Stimulated activated CD8-positive, alpha-beta memory T cell treated with anti-CD3 and anti-CD28 coated beads, Interleukin-15, amount 100 ng/mL, for 24 hours (primary cell): ENCODE results near the gene PDE6A.

ENCODE experiments used
- DNase-seq: peaks from one replicate; pipeline ENCODE4 v3.0.0-alpha.2; 2020; ENCODE audit warnings: low read depth

Gene PDE6A

DNA sequence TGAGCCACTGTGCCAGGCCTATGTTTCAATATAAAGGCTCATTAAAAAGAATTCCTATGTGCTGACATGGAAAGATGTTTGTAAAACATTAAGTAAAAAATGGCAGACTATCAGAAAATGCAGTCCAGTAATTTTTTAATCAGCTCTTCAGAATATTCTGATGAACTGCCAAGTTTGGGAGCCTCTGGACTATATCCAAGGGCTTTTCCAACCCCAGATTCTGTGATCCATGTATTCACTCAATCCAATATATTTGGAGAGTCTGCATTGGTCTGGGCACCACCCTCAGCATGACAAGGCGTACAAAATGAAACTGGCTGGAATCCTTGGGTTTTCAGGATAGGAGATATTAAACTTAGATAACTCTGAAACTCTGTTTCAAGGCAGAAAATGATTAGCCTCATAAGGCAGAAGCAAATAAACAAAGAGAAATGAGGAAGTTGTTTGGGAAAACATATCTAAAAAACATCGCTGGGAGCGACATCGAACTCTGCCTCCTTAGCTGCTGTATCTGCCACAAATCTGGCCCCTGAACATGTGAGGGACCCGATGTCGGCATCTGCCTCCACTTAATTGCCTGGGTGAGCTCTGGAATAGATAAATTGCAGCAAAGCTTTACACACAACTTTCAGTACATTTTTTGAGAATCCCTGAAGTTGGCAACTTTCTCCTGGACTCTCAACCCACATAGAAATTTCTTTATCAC lies 14.4 kb downstream of the PDE6A start:
- DNase-seq: no peak

DNA sequence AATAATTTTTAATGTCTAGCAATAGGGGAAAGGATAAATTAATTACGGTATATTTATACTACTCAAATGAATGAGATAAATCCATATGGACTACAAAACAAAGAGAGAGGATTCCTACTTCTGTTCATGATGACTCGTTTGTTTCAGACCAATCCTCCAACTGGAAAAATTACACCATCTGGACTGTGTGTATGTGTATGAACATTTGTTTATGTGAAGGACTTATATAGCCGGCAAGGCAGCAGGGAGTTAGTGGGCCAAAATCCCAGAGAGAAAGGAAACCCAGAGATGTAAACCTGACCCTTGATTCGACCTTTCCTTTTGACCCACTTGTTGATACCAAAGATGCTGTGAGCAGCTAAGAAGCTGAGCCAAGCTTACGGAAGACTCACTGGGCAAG lies 20.1 kb downstream of the PDE6A start:
- DNase-seq: no peak

DNA sequence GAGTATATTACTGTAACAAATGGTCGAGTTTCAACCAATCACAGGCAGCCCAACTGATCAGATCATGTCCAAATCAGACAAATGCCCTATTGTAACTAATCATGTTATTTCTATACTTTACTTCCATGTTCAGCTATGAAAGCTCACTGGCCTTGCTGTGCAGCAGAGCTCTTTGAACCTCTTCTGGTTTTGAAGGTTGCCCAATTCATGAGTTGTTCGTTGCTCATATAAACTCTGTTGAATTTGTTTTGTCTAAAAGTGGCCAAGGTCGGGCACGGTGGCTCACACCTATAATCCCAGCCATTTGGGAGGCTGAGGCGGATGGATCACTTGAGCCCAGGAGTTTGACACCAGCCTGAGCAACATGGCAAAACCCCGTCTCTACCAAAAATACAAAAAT lies 21.6 kb downstream of the PDE6A start:
- no peak for DNase-seq

DNA sequence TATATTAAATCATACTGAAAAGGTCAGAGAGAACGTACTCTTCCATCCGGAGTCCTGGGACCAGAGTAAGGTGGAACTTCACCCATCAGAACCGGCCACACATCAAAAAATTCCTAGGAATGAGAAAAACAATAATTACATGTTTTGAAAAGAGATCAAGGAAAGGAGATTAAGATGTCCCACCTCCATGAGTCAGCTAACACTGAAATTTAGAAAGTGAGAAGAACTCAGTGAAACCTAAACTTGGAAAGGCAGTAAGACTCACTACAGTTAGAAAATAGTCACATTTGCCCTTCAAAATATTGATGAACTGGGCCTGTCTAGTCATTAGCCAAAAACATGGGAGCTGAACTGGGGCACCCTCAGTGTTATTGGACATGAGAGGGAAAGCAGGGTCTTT lies 23.0 kb downstream of the PDE6A start:
- no peak for DNase-seq

DNA sequence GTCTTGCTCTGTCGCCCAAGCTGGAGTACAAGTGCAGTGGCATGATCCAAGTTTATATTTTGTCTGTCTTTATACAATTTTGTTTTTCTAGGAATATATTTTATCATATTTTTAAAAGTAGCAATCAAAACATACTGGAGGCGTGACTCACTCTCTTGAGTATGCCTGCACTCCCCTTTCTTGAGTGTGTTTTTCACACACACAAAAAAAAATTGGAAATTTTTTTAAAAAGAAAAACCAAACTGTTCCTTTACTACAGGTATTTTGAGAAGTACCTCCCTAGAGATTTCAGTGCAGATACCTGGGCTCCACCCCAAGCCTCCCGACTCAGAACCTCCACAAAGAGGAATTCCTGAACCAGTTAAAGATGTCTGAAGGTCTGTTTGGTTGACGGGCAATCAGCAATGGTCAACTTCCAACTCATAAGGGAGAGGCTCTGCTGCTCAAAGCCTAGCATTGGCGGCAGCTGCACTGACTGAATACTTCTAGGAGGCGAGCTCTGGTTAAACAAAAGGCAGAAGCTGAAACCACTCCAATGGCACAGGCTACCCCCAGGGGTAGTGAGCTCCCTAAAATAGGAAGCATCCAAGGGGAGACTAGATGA lies 27.4 kb downstream of the PDE6A start:
- no peak for DNase-seq

DNA sequence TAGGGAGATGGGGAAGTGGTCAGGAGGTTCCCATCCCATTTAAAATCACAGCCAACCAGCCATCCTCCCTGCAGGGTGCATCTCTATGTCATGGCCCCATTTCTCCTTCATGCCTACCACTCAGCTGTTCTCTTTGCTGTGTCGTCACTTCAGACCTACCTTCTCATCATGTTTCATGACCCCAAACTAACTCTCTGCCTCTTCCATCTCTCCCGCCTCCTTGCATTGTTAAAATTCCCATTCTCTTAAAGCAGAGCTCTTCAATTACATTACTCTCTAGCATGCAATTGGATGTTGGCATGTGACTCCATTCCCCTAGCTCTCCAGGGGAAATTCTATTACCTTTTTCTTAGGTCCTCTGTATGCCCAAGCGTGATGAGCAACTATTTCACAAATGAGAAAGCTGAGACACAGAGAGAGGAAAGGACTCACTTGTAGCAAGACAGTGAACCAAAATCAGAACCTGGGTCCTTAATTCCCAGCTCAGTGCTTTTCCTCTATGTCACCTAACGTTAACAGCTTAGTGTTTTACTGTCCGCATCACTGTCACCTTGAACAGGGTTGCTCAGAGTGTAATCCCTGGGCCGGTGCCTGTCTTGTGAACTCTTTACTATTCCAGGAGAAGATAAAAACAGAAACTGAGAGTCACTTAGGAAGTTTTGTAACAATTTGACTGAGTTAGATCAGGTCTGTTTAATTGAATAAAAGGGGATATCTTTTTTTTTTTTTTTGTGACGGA lies 28.1 kb downstream of the PDE6A start:
- no peak for DNase-seq

DNA sequence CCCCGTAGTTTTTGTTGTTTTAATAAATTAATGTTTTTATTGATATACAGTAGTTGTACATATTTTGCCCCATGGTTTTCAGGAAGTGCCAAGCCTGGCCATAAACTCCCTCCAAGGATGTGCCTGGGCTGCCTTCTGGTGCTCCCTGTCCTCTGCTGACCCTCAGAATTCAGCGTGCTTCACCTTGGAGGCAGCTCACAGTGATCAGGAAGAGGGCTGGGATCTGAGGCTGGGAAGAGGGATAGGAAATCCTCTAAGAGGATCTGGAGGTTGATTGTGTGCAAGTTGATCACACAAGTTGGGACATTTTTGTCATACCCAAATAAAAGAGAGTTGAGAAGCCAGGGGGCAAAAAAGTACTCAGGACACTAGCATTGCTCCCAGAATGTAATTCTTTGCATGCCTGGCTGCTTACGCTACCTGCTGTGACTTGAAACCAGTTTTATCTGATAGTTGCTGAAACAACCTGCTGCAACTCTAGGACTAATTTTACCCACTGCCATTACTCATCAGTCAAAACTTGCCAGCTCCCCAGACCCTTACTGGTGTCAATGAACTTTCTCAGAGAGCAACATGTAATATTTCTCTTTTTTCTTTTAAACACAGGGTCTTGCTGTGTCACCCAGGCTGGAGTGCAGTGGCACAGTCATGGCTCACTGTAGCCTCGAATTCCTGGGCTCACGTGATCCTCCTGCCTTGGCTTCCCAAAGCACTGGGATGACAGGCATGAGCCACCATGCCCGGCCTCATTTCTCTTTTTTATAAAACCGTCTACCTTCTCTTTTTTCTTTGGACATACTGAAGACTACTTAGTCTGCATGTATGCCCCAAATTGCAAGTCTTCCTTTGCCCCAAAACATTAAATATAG lies 29.0 kb downstream of the PDE6A start:
- no peak for DNase-seq

DNA sequence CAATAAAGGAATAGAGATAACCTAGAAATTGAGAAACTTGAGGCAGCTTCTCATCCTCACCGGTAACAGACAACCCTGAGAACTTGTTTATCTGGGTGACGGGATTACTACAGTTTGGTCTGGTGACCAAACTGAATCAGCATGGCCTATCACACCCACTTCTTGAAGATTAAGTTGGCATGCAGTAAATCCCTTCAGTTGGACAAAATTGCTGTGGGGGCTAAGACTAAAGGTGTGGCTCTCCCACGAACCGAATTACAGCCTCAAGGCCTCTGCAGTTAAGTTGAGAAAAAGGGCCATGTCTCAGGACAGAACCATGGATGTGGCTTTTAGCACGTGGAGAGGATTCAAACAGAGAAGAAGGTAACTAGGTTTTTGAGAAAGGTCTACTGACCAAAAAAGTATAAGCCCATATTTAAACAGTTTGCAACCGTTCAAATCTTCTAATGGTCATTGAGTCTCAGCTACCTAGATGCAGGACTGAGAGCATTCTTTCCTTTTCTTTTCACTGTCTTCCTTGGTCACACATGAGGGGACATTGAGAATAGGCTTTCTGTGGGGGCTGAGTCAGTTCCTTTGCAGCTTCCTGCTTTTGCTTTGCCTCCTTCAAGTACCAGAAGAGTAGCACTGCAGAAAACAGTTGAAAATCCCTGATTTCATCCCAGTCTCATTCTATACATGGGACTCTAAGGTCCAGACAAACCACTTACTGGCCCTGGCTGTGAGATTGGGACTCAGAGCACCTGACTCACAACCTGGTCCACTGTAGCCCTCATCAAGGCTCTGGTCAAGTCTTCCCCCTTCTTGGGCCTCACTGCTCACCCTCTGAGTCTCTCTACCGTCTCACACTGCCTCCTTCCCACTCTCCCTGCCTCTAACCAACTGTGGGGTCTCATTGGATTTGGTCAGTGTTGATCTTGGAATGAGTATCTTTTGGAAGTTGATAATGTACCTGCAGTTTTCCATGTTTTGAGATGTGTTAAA lies 30.9 kb downstream of the PDE6A start:
- DNase-seq: no peak

DNA sequence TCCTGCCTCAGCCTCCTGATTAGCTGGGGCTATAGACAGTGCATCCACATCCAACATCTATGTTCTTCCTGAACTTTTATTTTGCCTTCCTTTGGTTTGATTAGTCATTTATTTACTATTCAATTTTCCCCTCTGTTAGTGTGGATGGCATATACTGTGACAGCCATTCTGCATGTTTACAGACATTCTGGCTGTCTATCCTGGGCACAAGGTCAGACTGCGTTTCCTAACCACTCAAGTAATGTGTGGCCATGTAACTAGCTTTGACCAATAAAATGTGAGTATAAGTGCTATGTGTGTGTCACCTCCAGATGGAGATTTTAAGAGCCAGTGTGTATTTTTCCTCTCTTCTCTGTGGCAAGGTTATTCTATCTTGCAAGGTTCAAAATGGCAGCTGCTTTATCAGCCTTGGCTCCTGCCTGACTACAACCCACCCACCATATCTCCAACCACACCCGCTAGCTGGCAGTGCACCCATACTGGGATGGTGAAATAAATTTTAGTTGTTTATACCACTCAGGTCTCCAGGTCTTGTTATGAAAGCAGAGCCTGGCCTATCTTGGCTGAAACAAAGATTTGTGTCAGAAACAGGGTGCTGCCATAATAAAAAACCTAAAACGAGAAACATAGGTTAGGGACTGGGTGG lies 32.2 kb downstream of the PDE6A start:
- no peak for DNase-seq

DNA sequence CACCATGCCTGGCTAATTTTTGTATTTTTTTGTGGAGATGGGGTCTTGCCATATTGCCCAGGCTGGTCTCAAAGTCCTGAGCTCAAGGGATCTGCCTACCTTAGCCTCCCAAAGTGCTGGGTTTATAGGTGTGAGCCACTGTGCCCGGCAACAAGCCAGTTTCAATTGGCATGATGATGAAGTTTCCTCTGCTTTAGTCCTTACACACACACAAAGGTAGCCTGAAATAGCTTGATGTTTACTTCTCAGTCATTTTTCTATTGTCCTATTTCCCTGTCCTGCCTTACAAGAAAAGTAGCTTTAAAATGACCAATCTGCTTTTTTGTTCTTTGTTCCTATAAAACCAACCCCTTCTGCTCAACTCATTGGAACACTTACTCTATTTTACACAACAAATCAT lies 33.6 kb downstream of the PDE6A start:
- no peak for DNase-seq

DNA sequence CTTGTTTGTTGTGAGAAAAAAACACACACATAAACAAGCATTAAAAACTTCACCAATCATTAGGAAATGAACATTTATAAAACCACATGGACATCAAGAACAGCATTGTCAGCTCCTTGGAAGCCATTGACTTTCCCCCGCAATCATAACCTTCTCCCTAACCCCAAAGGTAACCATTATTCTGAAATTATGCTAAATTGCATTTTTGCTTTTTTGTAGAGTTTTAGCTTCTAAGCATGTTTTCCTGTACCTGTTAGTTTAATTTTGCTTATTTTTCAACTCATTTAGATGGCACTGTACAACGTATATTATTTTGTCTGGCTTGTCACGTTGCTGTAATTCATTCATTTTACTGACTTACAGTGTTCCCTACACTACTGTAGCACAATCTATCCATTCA lies 36.8 kb downstream of the PDE6A start:
- DNase-seq: no peak

DNA sequence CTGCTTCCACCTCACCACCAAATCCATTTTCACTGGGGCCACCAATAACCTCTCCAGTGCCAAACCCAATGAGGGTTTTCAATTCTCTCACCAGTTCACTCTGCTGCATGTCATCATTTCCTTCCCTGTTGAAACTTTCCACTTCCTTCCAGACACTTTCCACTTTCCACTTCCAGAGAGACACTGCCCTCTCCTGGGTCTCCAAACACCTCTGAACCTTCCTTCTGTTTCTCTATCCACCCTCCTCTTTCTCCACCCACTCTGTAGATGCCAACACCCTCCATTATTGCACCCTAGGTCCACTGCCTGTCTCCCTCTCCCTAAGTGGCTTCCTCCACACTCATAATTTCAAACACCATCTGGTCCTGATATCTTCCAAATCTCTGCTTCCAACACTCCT lies 39.6 kb downstream of the PDE6A start:
- no peak for DNase-seq

DNA sequence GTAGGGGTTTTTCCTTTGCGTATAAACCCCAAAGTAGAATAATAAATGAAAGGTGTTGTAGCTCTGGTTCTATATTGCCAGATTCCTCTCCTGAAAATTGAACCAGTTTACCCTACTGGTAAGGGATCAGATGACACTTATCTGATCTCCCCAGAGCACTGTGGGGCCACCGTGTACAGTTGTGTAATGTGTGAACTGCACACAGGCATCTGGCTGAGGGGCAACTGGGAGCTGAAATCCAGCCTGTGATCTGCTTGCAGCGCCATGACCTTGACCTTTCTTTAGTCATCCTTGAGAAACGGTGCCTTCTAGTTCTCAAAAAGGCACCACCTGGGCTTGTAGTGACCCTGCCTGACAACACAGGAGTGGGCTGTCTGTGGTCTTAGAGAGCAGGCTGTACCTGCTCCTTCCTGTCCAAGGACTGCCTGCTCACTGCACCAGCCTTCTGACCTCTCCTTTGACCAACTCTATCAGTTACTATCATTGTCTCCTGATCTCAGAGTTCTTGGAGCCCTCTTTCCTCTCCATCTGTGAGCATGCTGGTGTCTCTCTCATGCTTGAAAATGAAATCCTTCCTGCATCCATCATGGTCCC lies 40.2 kb downstream of the PDE6A start:
- DNase-seq: no peak

DNA sequence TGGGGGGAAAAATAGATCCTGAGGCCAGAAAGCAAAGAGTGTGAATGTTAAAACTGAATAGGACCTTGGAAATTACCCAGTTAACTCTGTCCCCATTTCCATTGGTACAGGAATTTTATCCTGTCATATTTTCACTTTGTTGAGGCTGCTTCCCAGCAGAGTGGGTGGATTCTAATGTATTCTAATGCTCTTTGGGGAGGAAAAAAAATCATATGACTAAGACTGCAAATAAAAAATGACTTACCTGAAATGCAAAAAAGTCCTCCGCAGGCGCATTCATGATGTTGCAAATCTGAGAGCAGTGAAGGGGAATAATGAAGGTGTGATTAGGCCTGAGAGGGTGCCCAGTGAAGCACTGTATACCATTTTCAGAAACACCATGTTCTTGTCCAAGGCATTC lies 41.2 kb downstream of the PDE6A start:
- no peak for DNase-seq

DNA sequence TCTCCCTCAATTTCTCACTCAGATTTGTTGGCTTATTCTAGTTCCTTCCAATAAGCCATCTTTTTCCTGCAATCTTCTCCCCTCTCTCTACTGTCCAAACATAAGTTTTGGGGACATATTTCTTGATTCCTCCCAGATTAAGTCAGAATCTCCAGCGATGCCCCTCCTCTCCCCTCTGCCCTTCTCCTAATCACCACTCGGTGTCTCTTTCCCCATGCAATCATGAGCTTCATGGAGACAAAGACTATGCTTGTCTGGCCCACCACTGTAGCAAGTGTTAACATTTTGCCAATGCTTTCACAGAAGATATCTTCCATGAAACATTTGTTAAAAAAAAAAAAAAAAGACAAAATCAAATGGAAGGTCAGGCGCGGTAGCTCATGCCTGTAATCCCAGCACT lies 42.4 kb downstream of the PDE6A start:
- DNase-seq: no peak

DNA sequence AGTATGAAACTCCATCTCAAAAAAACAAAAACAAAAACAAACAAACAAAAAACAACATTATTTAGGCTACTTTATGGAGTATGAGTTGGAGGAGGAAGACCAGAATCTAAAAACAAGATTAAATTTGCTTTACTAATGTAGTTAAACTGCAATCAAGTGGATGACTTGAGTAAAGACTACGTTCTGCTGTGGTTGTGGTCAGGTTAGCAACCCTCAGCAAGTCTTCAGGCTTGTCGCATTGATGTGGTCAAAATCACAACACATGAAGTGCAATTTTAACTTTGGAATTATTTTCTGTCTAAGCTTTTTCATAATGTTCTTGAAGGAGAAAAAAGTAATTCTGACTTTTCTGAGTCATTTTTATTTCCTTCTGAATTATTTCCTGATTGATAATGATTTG lies 43.1 kb downstream of the PDE6A start:
- DNase-seq: no peak

DNA sequence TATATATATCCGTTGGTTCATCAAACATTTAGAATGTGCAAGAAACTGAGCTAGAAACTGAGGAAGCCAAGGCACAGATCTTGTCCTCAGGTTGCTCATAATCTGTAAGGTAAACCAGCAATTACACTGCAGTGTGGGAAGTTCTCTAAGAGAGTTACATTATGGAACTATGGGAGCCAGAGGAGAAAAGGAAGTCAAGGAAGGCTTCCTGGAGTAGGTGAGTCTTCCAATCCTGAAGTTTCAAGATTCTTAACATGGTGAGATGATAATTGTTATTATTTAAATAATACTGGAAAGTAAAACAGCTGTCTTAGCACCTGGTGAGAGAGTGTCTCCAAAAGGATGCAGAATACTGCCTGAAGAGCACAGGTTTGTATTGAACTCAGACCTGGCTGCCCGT lies 44.2 kb downstream of the PDE6A start:
- no peak for DNase-seq

DNA sequence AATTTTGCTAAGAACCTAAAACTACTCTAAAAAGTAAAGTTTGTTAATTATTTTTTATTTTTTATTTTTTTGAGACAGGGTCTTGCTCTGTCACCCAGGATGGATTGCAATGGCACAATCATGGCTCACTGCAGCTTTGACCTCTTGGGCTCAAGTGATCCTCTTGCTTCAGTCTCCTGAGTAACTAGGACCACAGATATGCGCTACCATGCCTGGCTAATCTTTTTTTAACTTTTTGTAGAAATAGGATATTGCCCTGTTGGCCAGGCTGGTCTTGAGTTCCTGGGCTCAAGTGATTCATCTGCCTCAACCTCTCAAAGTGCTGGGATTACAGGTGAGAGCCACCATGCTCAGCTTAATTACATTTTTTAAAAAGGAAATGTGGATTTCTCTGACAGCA lies 45.8 kb downstream of the PDE6A start:
- no peak for DNase-seq

DNA sequence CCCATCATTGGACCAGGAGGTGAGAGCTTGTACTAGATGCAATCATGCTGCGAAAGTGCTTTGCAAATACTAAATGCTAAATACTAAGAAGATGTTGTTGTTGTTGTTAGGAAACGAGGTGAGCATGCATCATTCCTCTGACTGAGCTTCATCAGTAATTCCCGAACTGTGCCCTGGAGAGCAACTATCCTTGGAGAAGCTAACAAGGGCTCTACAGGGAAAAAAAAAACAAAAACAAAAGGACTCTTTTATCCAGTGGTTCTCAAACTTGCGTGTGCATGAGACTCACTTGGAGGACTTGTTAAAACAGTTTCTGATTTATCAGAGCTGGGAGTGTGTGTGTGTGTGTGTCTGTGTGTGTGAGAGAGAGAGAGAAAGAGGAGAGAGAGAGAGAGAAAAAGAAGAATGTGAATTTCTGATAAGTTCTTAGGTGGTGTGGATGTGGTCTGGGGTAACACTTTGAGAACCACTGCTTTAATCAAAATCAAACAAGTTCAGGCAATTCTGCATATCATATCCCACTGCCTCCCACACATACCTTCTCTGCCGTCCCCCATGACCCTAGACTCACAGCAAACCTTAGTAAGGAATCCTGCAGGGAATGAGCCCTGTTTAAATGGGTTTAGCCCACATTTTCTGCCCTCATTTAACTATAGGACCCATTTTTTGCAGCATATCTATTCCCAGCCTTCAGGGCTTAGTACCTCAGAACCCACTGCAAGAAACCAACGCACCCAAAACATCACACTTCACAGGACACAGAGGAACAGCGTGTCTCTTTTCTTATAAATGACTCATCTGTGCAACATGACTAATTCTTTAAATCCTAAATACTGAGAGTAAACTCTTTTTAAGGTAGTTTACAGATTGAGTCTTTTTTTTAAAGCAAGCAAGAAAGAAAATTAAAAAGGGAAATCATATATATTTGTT lies 48.9 kb downstream of the PDE6A start:
- DNase-seq: no peak
